GM23338 (cell line): ENCODE results near the gene ESYT2. TPM values are rescaled to one million over a fixed set of nuclear protein-coding genes. Genes with fewer than 3 reads are reported as not detected.

ENCODE experiments used
- ATAC-seq: fragments of 200-7000 bp; cut with Tn5 transposase; 3 replicates; pipeline ENCODE4 v1.9.1; 2020
- DNase-seq: peaks from one replicate; pipeline ENCODE4 v3.0.0-alpha.2; 2015; ENCODE audit warnings: low spot score
- H2AFZ ChIP-seq: fragments of 200-600 bp; sonication (generic); 2 replicates; pipeline ENCODE4 v1.8.0; 2016; ENCODE audit warnings: antibody characterized with exemption, mild to moderate bottlenecking, moderate library complexity
- H3F3A ChIP-seq: fragments of 200-600 bp; sonication (generic); replicated peaks from 2 replicates; pipeline ENCODE4 v1.8.0; 2017; ENCODE audit warnings: antibody characterized with exemption, mixed run types, low read depth
- H3K27ac ChIP-seq: fragments of 200-600 bp; sonication (generic); 2 replicates; pipeline ENCODE4 v1.6.1; 2016; ENCODE audit warnings: low read depth
- H3K27me3 ChIP-seq: fragments of 200-600 bp; sonication (generic); 2 replicates; pipeline ENCODE4 v1.8.0; 2016; ENCODE audit warnings: mild to moderate bottlenecking, mixed run types, moderate library complexity; ENCODE audit not compliant: insufficient read depth
- H3K36me3 ChIP-seq: fragments of 200-600 bp; sonication (generic); 2 replicates; pipeline ENCODE4 v1.8.0; 2016; ENCODE audit warnings: mild to moderate bottlenecking; ENCODE audit not compliant: insufficient read depth
- H3K4me1 ChIP-seq: fragments of 200-600 bp; sonication (generic); 2 replicates; pipeline ENCODE4 v1.8.0; 2016; ENCODE audit warnings: mild to moderate bottlenecking, moderate library complexity; ENCODE audit not compliant: insufficient read depth
- H3K4me2 ChIP-seq: fragments of 200-600 bp; sonication (generic); 2 replicates; pipeline ENCODE4 v1.7.1; 2017; ENCODE audit warnings: mixed run types
- H3K4me3 ChIP-seq: fragments of 200-600 bp; sonication (generic); 2 replicates; pipeline ENCODE4 v1.6.1; 2016; ENCODE audit warnings: mixed run types
- H3K79me2 ChIP-seq: fragments of 200-600 bp; sonication (generic); replicated peaks from 2 replicates; pipeline ENCODE4 v1.8.0; 2017; ENCODE audit warnings: mild to moderate bottlenecking; ENCODE audit not compliant: insufficient read depth
- H3K9me2 ChIP-seq: fragments of 200-600 bp; sonication (generic); 2 replicates; pipeline ENCODE4 v1.8.0; 2017; ENCODE audit not compliant: insufficient read depth
- H4K20me1 ChIP-seq: fragments of 200-600 bp; sonication (generic); replicated peaks from 2 replicates; pipeline ENCODE4 v1.8.0; 2017; ENCODE audit warnings: mild to moderate bottlenecking; ENCODE audit not compliant: insufficient read depth
- H3K27ac Mint-ChIP-seq: 2 replicates; pipeline ENCODE4 v1.8.0; 2020; ENCODE audit warnings: inconsistent platforms, mild to moderate bottlenecking, moderate library complexity, mixed read lengths
- H3K27me3 Mint-ChIP-seq: 3 replicates; pipeline ENCODE4 v1.8.0; 2022; ENCODE audit warnings: low read depth, mild to moderate bottlenecking, moderate library complexity, mixed read lengths, inconsistent platforms; ENCODE audit not compliant: insufficient read depth, poor library complexity
- H3K36me3 Mint-ChIP-seq: 3 replicates; pipeline ENCODE4 v1.8.0; 2021; ENCODE audit warnings: low read depth, mild to moderate bottlenecking, inconsistent platforms, moderate library complexity, mixed read lengths
- H3K4me1 Mint-ChIP-seq: 3 replicates; pipeline ENCODE4 v1.8.0; 2020; ENCODE audit warnings: mild to moderate bottlenecking, inconsistent platforms, mixed read lengths
- H3K4me3 Mint-ChIP-seq: 3 replicates; pipeline ENCODE4 v1.8.0; 2021; ENCODE audit warnings: moderate library complexity, mild to moderate bottlenecking, inconsistent platforms, mixed read lengths
- H3K9me3 Mint-ChIP-seq: 3 replicates; pipeline ENCODE4 v1.8.0; 2020; ENCODE audit warnings: moderate library complexity, mild to moderate bottlenecking, inconsistent platforms, mixed read lengths
- CREB1 ChIP-seq: fragments of 250-450 bp; sonication (Bioruptor Pico); IDR thresholded peaks from 2 replicates; pipeline ENCODE4 v1.5.0; 2020; ENCODE audit warnings: low read depth, mild to moderate bottlenecking, moderate library complexity
- ETS1 ChIP-seq: IDR thresholded peaks from 2 replicates; pipeline ENCODE4 v1.6.1; 2016; ENCODE audit warnings: antibody characterized with exemption
- EZH2 ChIP-seq: fragments of 200-600 bp; sonication (generic); IDR thresholded peaks from one replicate; pipeline ENCODE4 v1.8.0; 2017; ENCODE audit warnings: antibody characterized with exemption, mild to moderate bottlenecking, low read depth; ENCODE audit not compliant: unreplicated experiment
- JUNB ChIP-seq: IDR thresholded peaks from one replicate; pipeline ENCODE4 v1.6.1; 2016; ENCODE audit warnings: antibody characterized with exemption; ENCODE audit not compliant: unreplicated experiment
- NANOG ChIP-seq: IDR thresholded peaks from 2 replicates; pipeline ENCODE4 v1.6.1; 2016; ENCODE audit warnings: antibody characterized with exemption, borderline replicate concordance
- POLR2AphosphoS5 ChIP-seq: IDR thresholded peaks from 2 replicates; pipeline ENCODE4 v1.6.1; 2016; ENCODE audit warnings: antibody characterized with exemption, low read depth
- REST ChIP-seq: IDR thresholded peaks from one replicate; pipeline ENCODE4 v1.6.1; 2018; ENCODE audit warnings: antibody characterized with exemption; ENCODE audit not compliant: unreplicated experiment
- STAT1 ChIP-seq: IDR thresholded peaks from one replicate; pipeline ENCODE4 v1.6.1; 2016; ENCODE audit warnings: antibody characterized with exemption; ENCODE audit not compliant: unreplicated experiment
- ZNF114 ChIP-seq: fragments of 250-450 bp; sonication (Bioruptor Pico); IDR thresholded peaks from 2 replicates; pipeline ENCODE4 v1.5.0; 2020; ENCODE audit warnings: mild to moderate bottlenecking, moderate library complexity
- ZNF331 ChIP-seq: fragments of 250-450 bp; sonication (Bioruptor Pico); IDR thresholded peaks from 2 replicates; pipeline ENCODE4 v1.5.0; 2020; ENCODE audit warnings: low read depth, mild to moderate bottlenecking, moderate library complexity
- ZNF462 ChIP-seq: fragments of 250-450 bp; sonication (Bioruptor Pico); IDR thresholded peaks from 2 replicates; pipeline ENCODE4 v1.5.0; 2020; ENCODE audit warnings: mild to moderate bottlenecking, moderate library complexity
- polyA plus RNA-seq: library from polyadenylated mRNA; unstranded; fragments of >200 nt; fragmentation: Nextera tagmentation; extraction: Ambion mirVana; gene quantifications from 2 replicates; pipeline ENCODE4 v1.2.1, GENCODE V29; 2016
- total RNA-seq: library from RNA; depleted of rRNA; stranded (reverse); fragments of >200 nt; shearing (Covaris generic); gene quantifications from 2 replicates; pipeline ENCODE4 v1.2.3, GENCODE V29; 2014

ESYT2 gene
- total and polyA plus RNA-seq, 2 experiments from 2014 or later = 9.6 to 52.7 TPM

- no peak for TF ChIP-seq STAT1
- TF ChIP-seq ZNF331 (CRISPR knock-in tag) = no peak
- TF ChIP-seq POLR2AphosphoS5 = no peak
- no peak for TF ChIP-seq CREB1 (CRISPR knock-in tag)
These were observed 36.7 kb upstream of the ESYT2 start (continued) for GRCh38 chr7:158865977-158866376.

GRCh38 chr7:158865462-158865922 lies 36.2 kb upstream of the ESYT2 start:
- Mint-ChIP-seq H3K9me3 (peaks cover 13% of the 10 kb centered on the region), H3K27ac (no peak overlapping the region), H3K4me3 (no peak overlapping the region), H3K27me3 (peaks cover 15% of the 10 kb centered on the region), H3K4me1 (peaks cover 40% of the 10 kb centered on the region), H3K36me3 (peaks cover 25% of the 10 kb centered on the region)
- Histone ChIP-seq H3K4me3 (no peak overlapping the region), H3K4me1 (peaks cover 15% of the 10 kb centered on the region), H3K36me3 (no peaks in the 10 kb centered on the region), H2AFZ (no peak overlapping the region), H4K20me1 (0 out of 2 replicates have a peak, but pooled peaks cover 3% of the 10 kb centered on the region), H3K79me2 (peaks cover 17% of the 10 kb centered on the region), H3K9me2 (no peaks in the 10 kb centered on the region), H3K27me3 (peaks cover 5% of the 10 kb centered on the region; the same call in 1 of the 2 replicates), H3K4me2 (no peak overlapping the region), H3F3A (0 out of 2 replicates have a peak, but pooled peaks cover 3% of the 10 kb centered on the region), H3K27ac (no peak overlapping the region)
- ATAC-seq (no peak), DNase-seq (no peak)
- TF ChIP-seq REST (no peak), CREB1 (CRISPR knock-in tag) (no peak), JUNB (no peak), POLR2AphosphoS5 (no peak), ZNF462 (CRISPR knock-in tag) (no peak), ETS1 (no peak), ZNF114 (CRISPR knock-in tag) (no peak), STAT1 (no peak), NANOG (no peak), EZH2 (no peak)
